D721Med (cell line): Measurements from ENCODE around the gene TFIP11.
A peak's percentile ranks its signal among the peaks of the same experiment; 100 is the strongest.

Experiments
- DNase-seq: peaks from one replicate; pipeline ENCODE4 v3.0.0; 2011; ENCODE audit warnings: low spot score; ENCODE audit not compliant: insufficient read length
- FAIRE-seq: peaks from 2 replicates; lab custom pipeline; 2011; peaks lifted over from hg19 to GRCh38; lab: Jason Lieb, UNC
- CTCF ChIP-seq: IDR thresholded peaks from 2 replicates; pipeline ENCODE4 v1.5.1; 2012; ENCODE audit warnings: mild to moderate bottlenecking, control low read depth; ENCODE audit not compliant: insufficient read depth; ENCODE audit errors: missing control alignments

The TFIP11 gene

GRCh38 chr22:26466196-26466595, 46.1 kb downstream of the TFIP11 start:
- FAIRE-seq (no peak), DNase-seq (no peak)
- TF ChIP-seq CTCF = peak; percentile 23

DNA sequence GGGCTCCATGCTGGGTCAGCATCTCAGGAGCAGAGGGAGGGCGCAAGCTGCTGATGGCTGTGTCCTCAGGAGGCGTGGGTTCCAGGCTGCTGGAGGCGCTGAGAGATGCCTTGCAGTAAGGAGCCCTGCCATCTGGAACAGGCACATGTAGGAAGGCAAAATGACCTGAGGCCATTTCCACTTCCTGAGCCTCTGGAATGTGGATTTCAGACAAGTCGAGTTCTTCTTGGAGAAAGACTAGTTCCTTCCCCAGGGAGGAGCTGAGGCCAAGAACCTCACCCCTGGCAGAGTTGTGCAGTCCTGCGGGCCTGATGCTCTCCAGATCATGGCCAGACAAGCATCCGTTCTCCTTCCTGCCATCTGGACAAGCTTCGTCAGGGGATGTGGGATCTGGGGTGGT, 48.0 kb downstream of the TFIP11 start:
- FAIRE-seq (no peak), DNase-seq (no peak)
- TF ChIP-seq CTCF = no peak

- FAIRE-seq (no peak), DNase-seq (no peak)
- no peak for TF ChIP-seq CTCF
Observed at GRCh38 chr22:26463688-26464087, 48.6 kb downstream of the TFIP11 start.

DNA sequence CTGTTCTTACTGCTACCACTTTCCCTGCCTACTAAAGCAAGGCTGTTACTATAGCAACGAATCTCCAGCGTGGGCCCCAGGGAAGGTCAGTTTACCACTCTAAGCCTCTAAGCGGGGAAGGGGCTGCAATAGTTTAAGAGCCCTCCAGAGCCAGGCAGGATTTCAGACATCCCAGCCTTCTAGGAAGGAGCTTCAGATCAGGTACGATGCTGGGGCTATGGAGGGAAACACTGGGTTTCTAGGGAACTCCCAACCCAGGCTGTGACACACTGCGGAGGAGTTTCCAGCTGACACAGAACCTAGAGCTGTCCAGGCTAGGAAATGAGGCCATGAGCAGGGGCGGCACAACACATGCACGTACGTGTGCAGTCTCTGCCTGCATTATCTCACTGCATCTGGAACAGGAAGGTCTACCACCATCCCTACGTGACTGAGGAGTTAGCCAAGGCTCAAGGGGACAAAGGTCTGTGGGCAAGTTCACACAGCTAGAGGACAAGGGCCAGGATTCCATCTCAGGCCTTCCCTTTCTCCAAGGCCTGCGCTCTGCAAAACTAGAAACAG, 49.1 kb downstream of the TFIP11 start:
- DNase-seq (no peak), FAIRE-seq (no peak)
- TF ChIP-seq CTCF = no peak

GRCh38 chr22:26462641-26463040, 49.6 kb downstream of the TFIP11 start:
- no peak for FAIRE-seq
- DNase-seq = no peak
- TF ChIP-seq CTCF = no peak

DNA sequence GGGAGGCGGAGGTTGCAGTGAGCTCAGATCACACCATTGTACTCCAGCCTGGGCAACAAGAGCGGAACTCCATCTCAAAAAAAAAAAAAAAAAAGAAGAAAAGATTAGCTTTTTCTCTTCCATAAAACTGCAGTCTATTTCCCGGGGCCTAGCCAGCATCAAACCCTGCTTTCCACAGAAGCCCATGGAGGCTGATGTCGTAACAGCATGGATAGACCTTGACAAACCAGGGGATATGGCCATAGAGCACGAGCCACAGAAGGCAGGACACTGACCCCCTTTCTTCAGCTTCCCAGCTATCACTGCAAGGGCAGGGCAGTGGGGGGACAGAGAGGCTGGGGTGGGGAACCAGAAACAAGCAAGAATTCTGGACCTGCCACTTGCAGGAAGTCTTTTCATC, 50.2 kb downstream of the TFIP11 start:
- TF ChIP-seq CTCF = no peak
- DNase-seq (no peak), FAIRE-seq (no peak)

DNA sequence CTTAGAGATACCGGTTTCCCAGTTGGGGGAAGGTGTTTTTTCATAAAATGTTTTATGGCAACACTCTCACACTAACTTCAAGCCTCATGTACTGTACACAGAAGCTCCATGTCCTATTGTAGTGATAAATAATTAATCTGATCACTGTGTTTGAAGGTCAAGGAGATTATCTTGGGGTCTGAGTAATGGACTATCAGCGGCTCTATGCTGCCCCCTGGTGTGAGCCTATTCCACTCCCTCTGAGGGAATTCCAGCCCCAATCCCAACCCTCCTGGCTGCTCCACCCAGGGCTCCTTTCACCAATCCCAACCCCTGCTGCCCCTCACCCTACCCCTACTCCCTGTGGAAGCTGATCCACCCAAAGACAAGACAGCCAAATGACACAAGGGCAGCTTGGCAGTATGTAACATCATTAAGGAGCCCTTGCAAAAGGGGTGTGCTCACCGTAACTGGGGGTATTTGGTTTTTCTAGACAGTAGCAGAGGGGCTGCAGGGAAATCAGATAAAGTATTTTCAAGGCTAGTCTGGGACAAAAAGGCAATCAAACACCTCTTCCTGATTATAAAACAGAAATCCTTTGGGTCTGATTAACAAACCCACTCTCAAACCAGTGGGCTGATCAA, 51.0 kb downstream of the TFIP11 start:
- DNase-seq (no peak), FAIRE-seq (no peak)
- TF ChIP-seq CTCF = peak; percentile 78
